Omental fat pad (tissue), 4 donors: ENCODE results near the gene PYGL. TPM values are rescaled to one million over a fixed set of nuclear protein-coding genes. Genes with fewer than 3 reads are reported as not detected.
A peak's percentile ranks its signal among the peaks of the same experiment; 100 is the strongest.

ENCODE experiments used
- ATAC-seq: fragments of 150-250 bp; one replicate; pipeline ENCODE4 v1.9.1; 2016; ENCODE audit warnings: mild to moderate bottlenecking, moderate library complexity; ENCODE audit not compliant: low FRiP score
- DNase-seq: peaks from one replicate; pipeline ENCODE4 v3.0.0-alpha.2; 2019; ENCODE audit warnings: low spot score
- CTCF ChIP-seq, 3 donors: fragments of 450-650 bp; IDR thresholded peaks; one replicate each; pipeline ENCODE4 v1.5.1; 2016 to 2017; ENCODE audit warnings: antibody characterized with exemption in 3 of 3, mild to moderate bottlenecking in 3 of 3, moderate library complexity in 2 of 3
- total RNA-seq, 4 donors: library from RNA; depleted of rRNA; stranded (reverse); fragments of >200 nt; gene quantifications; one replicate each; pipeline ENCODE4 v1.1.0, GENCODE V29; 2016

PYGL gene
- total RNA-seq, result 100 to 1,000 TPM in 3 of 4 donors, 10 to 100 TPM in 1; 91.0 to 177 (median 117) TPM

- ATAC-seq (peak; percentile 91), DNase-seq (peak; percentile 40)
- no peak for TF ChIP-seq CTCF (IDR thresholded peaks at IDR 0.05)
These were observed at the start of gene PYGL for GRCh38 chr14:50943943-50944646. Gene PYGL (minus strand): TSS chr14:50944483. CDS start chr14:50944403, 80 bp downstream.

DNA sequence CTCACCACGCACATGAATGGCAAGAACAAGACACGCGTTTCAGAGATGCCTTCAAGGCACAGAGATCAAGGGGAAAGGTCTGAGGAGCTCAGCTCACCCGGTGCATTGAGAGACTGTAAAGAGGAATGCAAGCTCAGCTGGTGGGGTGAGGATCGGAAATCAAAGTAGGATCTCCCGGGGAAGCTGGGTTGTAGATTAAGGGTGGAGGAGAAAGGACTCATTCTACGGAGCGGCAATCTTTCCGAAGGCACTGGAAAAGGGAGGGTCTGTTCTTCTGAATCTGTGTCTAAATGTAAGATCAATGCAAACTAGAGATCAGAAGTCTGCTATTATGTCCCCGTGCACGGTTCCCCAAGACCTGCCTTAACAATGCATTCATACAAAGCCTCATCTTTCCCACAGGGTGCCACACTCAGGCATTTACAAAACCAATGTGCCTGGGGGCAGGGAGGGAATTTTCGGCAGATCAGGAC, 41.6 kb upstream of the PYGL start:
- DNase-seq, result no peak
- no peak for ATAC-seq
- no peak for TF ChIP-seq CTCF (IDR thresholded peaks at IDR 0.05)

DNA sequence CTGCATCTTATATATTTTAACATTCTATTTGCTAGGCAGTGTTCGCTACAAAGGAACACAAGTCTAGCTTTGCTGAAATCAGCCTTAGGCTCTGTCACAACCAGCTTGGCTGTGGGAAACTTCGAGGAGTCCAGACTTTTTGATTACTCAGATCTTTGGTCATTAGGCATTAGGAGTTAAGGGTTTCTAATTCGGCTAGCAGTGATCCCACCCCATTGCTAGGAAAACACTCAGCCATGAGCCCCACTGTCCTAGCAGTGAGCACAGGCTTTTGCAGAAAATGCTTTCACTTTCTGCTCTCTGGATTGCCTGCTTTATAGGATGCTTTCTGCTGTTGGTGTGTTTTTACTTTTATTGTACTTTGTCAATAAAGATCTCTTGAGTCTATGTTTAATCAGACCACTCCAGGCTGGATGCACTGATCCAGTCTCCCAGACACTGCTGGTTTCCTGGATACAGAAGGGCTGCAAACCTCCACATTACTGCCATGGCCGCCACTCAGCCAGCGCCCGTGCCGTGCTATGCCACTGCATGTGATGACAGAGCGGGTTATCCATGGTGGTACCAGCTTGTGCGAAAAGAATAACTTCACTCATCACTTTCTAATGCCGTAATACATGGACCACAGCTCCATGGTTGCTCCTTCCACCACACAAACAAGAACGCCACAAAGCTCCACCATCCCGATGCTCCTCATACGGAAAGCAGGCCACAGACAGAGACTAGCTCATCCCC, 41.0 kb upstream of the PYGL start:
- DNase-seq, result no peak
- ATAC-seq, result no peak
- TF ChIP-seq CTCF (IDR thresholded peaks at IDR 0.05), result no peak

GRCh38 chr14:50984036-50984710, 39.9 kb upstream of the PYGL start:
- ATAC-seq (no peak), DNase-seq (no peak)
- TF ChIP-seq CTCF (IDR thresholded peaks at IDR 0.05), result no peak

- no peak for TF ChIP-seq CTCF (IDR thresholded peaks at IDR 0.05)
- DNase-seq (no peak), ATAC-seq (no peak)
These were observed 35.9 kb upstream of the PYGL start for GRCh38 chr14:50979941-50980850.

DNA sequence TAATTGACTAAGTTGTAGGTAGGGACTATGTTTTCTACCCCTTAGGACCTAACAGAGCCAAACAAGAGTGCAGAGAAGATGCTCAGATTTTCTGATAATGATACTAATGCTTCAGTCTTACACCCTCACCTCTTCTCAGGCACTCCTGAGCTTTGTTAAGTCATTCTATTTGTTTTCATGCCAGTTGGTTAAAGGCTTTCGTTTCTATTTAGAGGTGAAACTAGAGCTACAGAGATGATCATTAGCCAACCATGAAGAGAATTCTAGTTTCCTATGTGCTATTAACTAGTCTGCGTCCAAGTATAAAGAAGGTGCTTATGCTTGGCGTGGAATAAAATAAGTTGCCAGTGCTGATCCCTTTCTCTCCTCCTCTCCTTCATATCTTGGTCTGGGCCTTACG, 34.6 kb upstream of the PYGL start:
- no peak for TF ChIP-seq CTCF (IDR thresholded peaks at IDR 0.05)
- DNase-seq (no peak), ATAC-seq (no peak)
